GM12892 (cell line): Measurements from ENCODE around the gene RBM24.

Experiments
- POLR2A ChIP-seq: IDR thresholded peaks from 2 replicates; pipeline ENCODE4 v1.6.1; 2011; ENCODE audit warnings: low read depth, low read length, control low read depth
- POLR2AphosphoS5 ChIP-seq: IDR thresholded peaks from 2 replicates; pipeline ENCODE4 v1.6.1; 2011; ENCODE audit warnings: low read depth, low read length, control low read depth
- TAF1 ChIP-seq: IDR thresholded peaks from 2 replicates; pipeline ENCODE4 v1.6.1; 2011; ENCODE audit warnings: low read depth, mild to moderate bottlenecking, control low read depth, low read length, borderline replicate concordance

- no peak for TF ChIP-seq POLR2AphosphoS5
- TF ChIP-seq TAF1: no peak
- no peak for TF ChIP-seq POLR2A
Measured at GRCh38 chr6:17280552-17281090, 540 bp upstream of the RBM24 start.
